Activated CD8-positive, alpha-beta memory T cell treated with anti-CD3 and anti-CD28 coated beads for 36 hours (primary cell): ENCODE data around the gene NRF1. TPM values are rescaled to one million over a fixed set of nuclear protein-coding genes. Genes with fewer than 3 reads are reported as not detected.
"Not testable (repeated sequence)": the region's sequence is repeated elsewhere in the genome, so short reads cannot be mapped to it uniquely, and the experiment has no call there.

Experiments used
- CTCF ChIA-PET: fragments of 350-600 bp; sonication (Branson Sonifier 250); formaldehyde crosslinking; loops from one replicate; lab custom pipeline; 2021; ENCODE audit warnings: antibody characterized with exemption; lab: Charles Lee
- POLR2A ChIA-PET: fragments of 350-600 bp; sonication (Branson Sonifier 250); formaldehyde crosslinking; loops from one replicate; lab custom pipeline; 2021; ENCODE audit warnings: antibody characterized with exemption; lab: Charles Lee
- total RNA-seq, 2 experiments: library from RNA; stranded (reverse); gene quantifications; one replicate each; pipeline ENCODE4 v1.2.3, GENCODE V29; 2021

NRF1 gene
- total RNA-seq, 2 experiments from 2014 or later, result 21.8 to 23.3 TPM

DNA sequence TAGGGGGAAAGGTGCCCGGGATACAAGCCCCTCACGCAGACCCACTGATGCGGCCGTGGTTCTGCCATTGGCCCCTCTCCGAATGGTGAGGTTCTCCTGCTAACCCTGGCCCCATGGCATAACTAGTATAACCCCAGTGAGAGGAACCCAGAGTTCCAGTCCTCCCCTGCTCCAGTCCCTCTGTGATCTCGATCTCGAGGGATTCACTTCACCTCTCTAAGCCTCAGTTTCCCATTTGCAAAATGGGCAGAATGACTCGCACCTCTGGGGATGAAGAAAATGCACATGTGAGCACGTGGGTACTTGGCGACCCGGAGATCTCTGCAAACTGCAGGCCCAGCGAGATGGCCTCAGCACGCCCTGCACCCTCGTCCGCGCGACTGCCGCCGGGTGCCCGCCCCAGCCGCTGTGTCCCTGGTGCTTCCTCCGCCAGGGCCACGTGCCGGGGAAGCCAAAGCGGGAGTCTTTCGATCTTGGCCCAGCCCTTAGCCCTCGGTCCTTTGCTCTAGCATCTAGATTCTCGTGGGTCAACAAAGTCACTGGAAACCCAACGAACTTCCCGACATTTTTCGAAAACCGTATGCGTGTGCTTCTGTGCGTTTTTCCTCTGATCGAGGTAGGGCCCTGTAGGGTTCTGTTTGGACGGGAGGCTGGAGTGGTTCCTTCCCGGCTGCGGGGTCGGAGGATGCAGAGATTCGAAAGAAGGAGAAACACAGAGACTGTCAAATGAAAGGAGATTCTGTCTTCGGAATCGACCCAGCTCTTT, 171.5 kb downstream of the NRF1 start:
- CTCF ChIA-PET, result no interaction called here
- POLR2A ChIA-PET, result no interaction called here

- ChIA-PET POLR2A (no interaction called here), CTCF (no interaction called here)
These were observed 172.0 kb downstream of the NRF1 start for GRCh38 chr7:129783584-129783919.

- ChIA-PET POLR2A (no interaction called here), CTCF (interaction anchor here (1.6 to 1.7 kb wide), 2 partner anchors 41 to 172 kb away, joined by 4 to 5 read pairs; no protein-coding TSS in a partner anchor)
These were observed 172.9 kb downstream of the NRF1 start for GRCh38 chr7:129784437-129784782.

DNA sequence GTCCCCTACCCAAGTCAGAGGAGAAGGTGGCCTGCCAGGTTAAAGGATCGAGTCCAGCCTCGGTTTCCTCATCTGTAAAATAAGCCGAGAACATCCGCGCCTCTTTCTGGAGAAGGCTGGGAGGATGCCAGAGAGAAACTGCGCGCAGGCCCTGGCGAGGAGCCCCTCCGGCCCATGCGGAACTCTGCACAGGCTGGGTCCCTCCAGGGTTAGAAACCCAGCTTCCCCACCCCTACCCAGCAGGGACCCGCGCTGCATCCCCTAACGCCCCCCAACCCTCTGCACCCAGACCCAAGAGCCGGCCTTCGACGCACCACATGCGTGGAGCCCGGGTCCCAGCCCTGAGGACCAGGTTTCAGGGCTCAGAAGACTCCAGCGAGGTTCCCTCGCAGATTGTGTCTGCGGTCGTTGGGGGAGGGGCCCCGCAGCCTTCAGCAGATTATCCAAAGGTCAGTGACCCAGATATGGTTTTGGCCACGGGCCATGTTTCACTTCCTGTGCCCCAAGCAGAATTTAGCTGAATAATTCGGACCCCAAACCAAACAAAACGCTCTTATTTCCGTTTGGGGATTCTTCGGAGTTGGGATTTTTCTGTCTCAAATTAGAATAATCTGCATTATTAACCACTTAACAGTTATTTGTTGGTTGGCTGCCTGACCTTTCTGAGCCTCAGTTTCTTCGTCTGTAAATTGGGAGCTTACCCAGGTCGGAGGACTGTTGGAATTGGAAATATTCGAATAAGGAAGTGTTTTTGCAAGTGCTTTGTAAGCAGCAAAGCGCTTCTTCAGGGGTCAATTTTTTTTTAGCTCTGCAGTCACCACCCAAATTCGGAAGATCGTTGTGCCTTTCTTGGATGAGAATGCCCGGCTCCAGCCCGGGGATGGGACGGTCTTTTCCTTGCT, 173.5 kb downstream of the NRF1 start:
- POLR2A ChIA-PET, result no interaction called here
- CTCF ChIA-PET, result interaction anchor here (1.6 to 1.7 kb wide), 2 partner anchors 40 to 172 kb away, joined by 4 to 5 read pairs; no protein-coding TSS in a partner anchor

DNA sequence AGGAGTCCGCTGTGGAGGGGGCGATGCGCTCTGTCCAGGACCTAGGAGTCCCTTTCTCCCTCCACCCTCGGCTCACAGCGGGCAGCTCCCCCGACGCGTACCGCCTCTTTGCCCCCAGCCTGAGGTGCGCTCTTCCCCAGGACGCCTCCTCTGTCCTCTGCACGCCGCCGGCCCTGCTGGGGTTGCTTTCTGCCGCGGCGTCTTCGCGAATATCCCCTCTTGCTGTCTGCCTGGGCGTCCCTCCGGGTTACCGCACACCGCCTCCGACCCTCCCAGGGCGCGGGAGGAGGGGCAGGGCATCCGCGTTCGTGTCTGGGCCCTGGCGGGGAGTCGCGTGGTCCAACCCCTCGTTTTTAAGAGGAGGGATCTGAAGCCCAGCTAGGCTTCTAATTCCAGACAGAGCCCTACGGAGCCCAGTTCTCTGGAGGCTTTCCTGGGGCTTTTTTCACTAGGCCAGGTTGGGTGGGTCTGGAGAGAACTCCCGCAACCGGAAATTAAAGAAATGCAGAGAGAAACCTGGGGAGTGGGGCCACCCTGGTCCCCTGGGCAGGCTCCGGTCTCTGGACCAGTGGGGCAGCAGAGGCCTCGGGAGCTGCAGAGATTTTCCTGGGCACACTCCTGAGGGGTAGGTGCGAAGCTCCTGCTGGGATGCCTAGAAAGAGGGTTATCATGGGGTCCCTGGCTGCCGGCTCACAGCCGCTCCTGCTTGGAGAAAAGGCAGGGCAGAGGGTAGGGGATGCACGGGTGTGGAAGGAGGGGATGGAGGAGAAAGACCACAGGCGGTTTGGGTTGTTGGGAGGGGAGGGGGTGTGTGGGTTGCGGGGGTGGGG, 174.4 kb downstream of the NRF1 start:
- CTCF ChIA-PET, result interaction anchor here (0.6 to 1.7 kb wide), 4 partner anchors 9 to 277 kb away, joined by 3 to 5 read pairs (median 4); no protein-coding TSS in a partner anchor

DNA sequence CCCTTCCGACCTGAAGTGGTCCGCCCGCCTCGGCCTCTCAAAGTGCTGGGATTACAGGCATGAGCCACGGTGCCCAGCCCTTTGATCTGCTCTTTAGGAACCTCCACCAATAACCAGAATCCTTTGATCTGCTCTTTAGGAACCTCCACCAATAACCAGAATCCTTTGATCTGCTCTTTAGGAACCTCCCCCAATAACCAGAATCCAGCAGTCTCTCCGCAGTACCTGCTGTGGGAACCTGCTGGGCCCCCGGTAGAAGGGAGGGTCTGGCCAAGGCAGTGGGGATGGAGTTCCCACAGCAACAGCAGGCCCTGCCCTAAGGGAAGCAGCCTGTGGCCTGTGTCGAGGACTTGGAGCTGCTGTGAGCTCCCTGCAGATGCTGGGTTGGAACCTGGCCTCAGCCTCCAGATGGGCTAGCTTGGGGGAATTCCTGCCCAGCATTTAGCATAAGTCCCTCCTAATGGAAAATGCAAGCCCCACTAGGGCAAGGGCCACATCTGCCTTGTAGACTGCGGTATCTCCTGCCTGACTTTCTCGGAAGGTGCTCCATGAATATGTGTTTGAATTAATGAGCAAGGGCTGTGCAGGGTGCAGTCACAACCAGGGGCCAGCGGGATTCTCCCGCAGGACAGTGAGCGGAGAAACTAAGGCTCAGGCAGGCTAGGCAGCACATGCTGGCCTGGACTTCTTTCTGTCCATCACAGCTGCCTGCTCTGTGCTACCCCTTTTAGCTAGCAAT, 175.5 kb downstream of the NRF1 start:
- ChIA-PET POLR2A (no interaction called here), CTCF (no interaction called here)

More for the DNA sequence above, 174.4 kb downstream of the NRF1 start:
- POLR2A ChIA-PET, result no interaction called here

- CTCF ChIA-PET, result no interaction called here
- POLR2A ChIA-PET, result no interaction called here
These were observed 177.5 kb downstream of the NRF1 start for GRCh38 chr7:129789000-129789399.

DNA sequence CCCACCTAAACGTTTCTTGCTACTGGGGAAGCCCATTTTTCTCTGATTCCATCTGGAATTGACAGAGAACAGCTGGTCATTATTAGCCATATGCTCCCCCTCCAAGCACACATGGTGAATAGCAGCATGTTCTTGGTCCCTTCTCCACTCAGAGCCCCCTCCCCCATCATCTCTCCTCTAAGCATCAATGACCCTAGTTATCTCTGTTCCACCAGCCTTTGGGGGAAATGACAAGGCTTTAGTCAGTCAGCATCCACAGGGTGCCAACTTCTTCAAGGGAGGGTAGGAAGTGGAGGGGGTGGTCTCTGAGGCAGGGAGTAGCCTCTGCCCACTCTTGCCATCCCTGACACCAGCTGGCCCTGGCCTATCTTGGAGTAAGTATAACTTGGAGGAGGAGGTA, 178.1 kb downstream of the NRF1 start:
- ChIA-PET CTCF (no interaction called here), POLR2A (no interaction called here)

- ChIA-PET CTCF (interaction anchor here (0.7 kb wide), 1 partner anchor 191 kb away, joined by 3 read pairs; no protein-coding TSS in a partner anchor), POLR2A (interaction anchor here (0.6 to 0.7 kb wide), 2 partner anchors 229 to 430 kb away, joined by 3 to 5 read pairs; no protein-coding TSS in a partner anchor)
These were observed 178.6 kb downstream of the NRF1 start for GRCh38 chr7:129790136-129790535.

DNA sequence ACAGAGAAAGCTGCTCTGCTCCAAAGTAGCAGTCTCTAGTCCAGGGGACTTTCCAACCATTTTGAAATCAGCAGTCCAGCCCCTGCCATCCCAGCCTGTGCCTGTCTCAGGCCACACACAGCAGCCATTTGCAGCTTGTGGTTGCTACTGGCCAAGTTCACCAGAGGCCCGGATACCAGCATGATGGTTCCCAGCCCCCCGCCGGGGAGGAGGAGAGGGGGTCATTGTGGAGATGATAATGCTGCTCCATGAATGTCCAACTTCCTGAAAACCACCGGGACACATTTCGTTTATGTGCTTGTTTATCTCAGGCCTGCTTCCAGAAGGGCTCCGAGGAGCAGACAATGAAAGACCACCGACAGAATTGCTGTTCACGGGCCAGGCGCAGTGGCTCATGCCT, 181.2 kb downstream of the NRF1 start:
- ChIA-PET CTCF (no interaction called here), POLR2A (no interaction called here)

GRCh38 chr7:129793506-129794310, 182.2 kb downstream of the NRF1 start:
- ChIA-PET POLR2A (no interaction called here), CTCF (no interaction called here)

DNA sequence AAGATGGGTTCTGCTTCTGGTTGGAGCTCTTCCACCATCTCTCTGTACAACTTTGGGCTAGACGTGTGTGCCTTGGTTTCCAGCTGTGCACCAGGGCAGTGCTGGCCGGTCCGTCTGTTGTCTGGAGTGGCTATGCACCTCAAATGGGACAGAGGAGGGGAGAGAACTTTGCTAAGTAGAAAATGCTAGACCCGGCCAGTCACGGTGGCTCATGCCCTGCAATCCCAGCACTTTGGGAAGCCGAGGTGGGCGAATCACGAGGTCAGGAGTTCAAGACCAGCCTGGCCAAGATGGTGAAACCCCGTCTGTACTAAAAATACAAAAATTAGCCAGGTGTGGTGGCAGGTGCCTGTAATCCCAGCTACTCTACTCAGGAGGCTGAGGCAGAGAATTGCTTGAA, 182.9 kb downstream of the NRF1 start:
- POLR2A ChIA-PET, CTCF ChIA-PET: not testable (repeated sequence)

- CTCF ChIA-PET, result no interaction called here
- POLR2A ChIA-PET, result no interaction called here
These were observed 184.8 kb downstream of the NRF1 start for GRCh38 chr7:129796186-129796775.

- POLR2A ChIA-PET, result no interaction called here
- CTCF ChIA-PET, result no interaction called here
These were observed 185.8 kb downstream of the NRF1 start for GRCh38 chr7:129797214-129797789.

- CTCF ChIA-PET, result no interaction called here
- POLR2A ChIA-PET, result no interaction called here
These were observed 187.3 kb downstream of the NRF1 start for GRCh38 chr7:129798616-129799349.

GRCh38 chr7:129799350-129799955, 187.9 kb downstream of the NRF1 start:
- ChIA-PET POLR2A (no interaction called here), CTCF (no interaction called here)
